Neural progenitor cell (in vitro differentiated cells): ENCODE data around the gene ARAP2. TPM values are rescaled to one million over a fixed set of nuclear protein-coding genes. Genes with fewer than 3 reads are reported as not detected.

ENCODE experiments used
- DNase-seq: peaks from one replicate; pipeline ENCODE4 v3.0.0-alpha.2; 2016; ENCODE audit warnings: low spot score
- H2AFZ ChIP-seq: fragments of 200-600 bp; sonication (generic); replicated peaks from 2 replicates; pipeline ENCODE4 v1.6.1; 2016; ENCODE audit warnings: antibody characterized with exemption
- H3F3A ChIP-seq: fragments of 200-600 bp; sonication (generic); 2 replicates; pipeline ENCODE4 v1.6.1; 2016; ENCODE audit warnings: antibody characterized with exemption, low read depth
- H3K27ac ChIP-seq: fragments of 200-600 bp; sonication (generic); 2 replicates; pipeline ENCODE4 v1.5.1; 2016; ENCODE audit warnings: mild to moderate bottlenecking
- H3K27me3 ChIP-seq: fragments of 200-600 bp; sonication (generic); 2 replicates; pipeline ENCODE4 v1.6.1; 2016; ENCODE audit warnings: mild to moderate bottlenecking, moderate library complexity
- H3K36me3 ChIP-seq: fragments of 200-600 bp; sonication (generic); 2 replicates; pipeline ENCODE4 v1.5.1; 2016
- H3K4me1 ChIP-seq: fragments of 200-600 bp; sonication (generic); 2 replicates; pipeline ENCODE4 v1.6.1; 2016; ENCODE audit warnings: mixed run types
- H3K4me2 ChIP-seq: fragments of 200-600 bp; sonication (generic); 2 replicates; pipeline ENCODE4 v1.6.1; 2016
- H3K4me3 ChIP-seq: fragments of 200-600 bp; sonication (generic); 2 replicates; pipeline ENCODE4 v1.5.1; 2016
- H3K79me2 ChIP-seq: fragments of 200-600 bp; sonication (generic); 2 replicates; pipeline ENCODE4 v1.6.1; 2016; ENCODE audit warnings: low read depth
- H3K9ac ChIP-seq: fragments of 200-600 bp; sonication (generic); 2 replicates; pipeline ENCODE4 v1.6.1; 2016
- H3K9me3 ChIP-seq: fragments of 200-600 bp; sonication (generic); 2 replicates; pipeline ENCODE4 v1.5.1; 2016; ENCODE audit warnings: low read depth
- H4K20me1 ChIP-seq: fragments of 200-600 bp; sonication (generic); 2 replicates; pipeline ENCODE4 v1.6.1; 2016; ENCODE audit warnings: low read depth
- H3K27ac Mint-ChIP-seq: 3 replicates; pipeline ENCODE4 v1.8.0; 2021; ENCODE audit warnings: mixed read lengths
- H3K27me3 Mint-ChIP-seq: 2 replicates; pipeline ENCODE4 v1.8.0; 2022; ENCODE audit warnings: low read depth, mild to moderate bottlenecking, inconsistent platforms, moderate library complexity, mixed read lengths; ENCODE audit not compliant: insufficient read depth
- H3K36me3 Mint-ChIP-seq: 3 replicates; pipeline ENCODE4 v1.8.0; 2021; ENCODE audit warnings: mixed read lengths
- H3K4me1 Mint-ChIP-seq: 3 replicates; pipeline ENCODE4 v1.8.0; 2021; ENCODE audit warnings: mixed read lengths
- H3K4me3 Mint-ChIP-seq: 3 replicates; pipeline ENCODE4 v1.8.0; 2021; ENCODE audit warnings: mild to moderate bottlenecking, moderate library complexity, mixed read lengths
- H3K9me3 Mint-ChIP-seq: 3 replicates; pipeline ENCODE4 v1.8.0; 2020; ENCODE audit warnings: mixed read lengths
- CTCF ChIP-seq: fragments of 200-600 bp; sonication (generic); IDR thresholded peaks from 2 replicates; pipeline ENCODE4 v1.5.1; 2017; ENCODE audit warnings: antibody characterized with exemption, mild to moderate bottlenecking
- EZH2 ChIP-seq: fragments of 200-600 bp; sonication (generic); IDR thresholded peaks from 2 replicates; pipeline ENCODE4 v1.6.1; 2017; ENCODE audit warnings: antibody characterized with exemption, mild to moderate bottlenecking, moderate library complexity
- EZH2phosphoT487 ChIP-seq: fragments of 200-600 bp; sonication (generic); IDR thresholded peaks from 2 replicates; pipeline ENCODE4 v1.6.1; 2017; ENCODE audit warnings: antibody characterized with exemption
- total RNA-seq: library from RNA; depleted of rRNA; stranded (reverse); fragments of >200 nt; gene quantifications from 2 replicates; pipeline ENCODE4 v1.2.3, GENCODE V29; 2015; ENCODE audit warnings: low replicate concordance

The ARAP2 gene
- total RNA-seq, 1 donor from 2014 or later: 1.6 TPM

- H3K27ac ChIP-seq: no peak overlapping the region
Observed at GRCh38 chr4:36224972-36225903, 19.1 kb downstream of the ARAP2 start.

GRCh38 chr4:36222702-36223101, 21.6 kb downstream of the ARAP2 start:
- Histone ChIP-seq H3F3A (no peaks in the 10 kb centered on the region), H2AFZ (no peak overlapping the region), H3K4me1 (no peaks in the 10 kb centered on the region), H3K27ac (no peak overlapping the region), H3K4me2 (no peak overlapping the region), H3K4me3 (no peak overlapping the region), H3K27me3 (no peaks in the 10 kb centered on the region), H3K36me3 (no peaks in the 10 kb centered on the region), H3K79me2 (no peaks in the 10 kb centered on the region), H4K20me1 (no peaks in the 10 kb centered on the region), H3K9ac (no peak overlapping the region), H3K9me3 (no peaks in the 10 kb centered on the region)
- H3K36me3 Mint-ChIP-seq: no peaks in the 10 kb centered on the region
- TF ChIP-seq EZH2: no peak
- TF ChIP-seq CTCF: no peak
- TF ChIP-seq EZH2phosphoT487: no peak
- no peak overlapping the region for H3K4me3 Mint-ChIP-seq
- H3K27ac Mint-ChIP-seq: no peak overlapping the region
- DNase-seq: no peak
- no peaks in the 10 kb centered on the region for H3K27me3 Mint-ChIP-seq
- no peaks in the 10 kb centered on the region for H3K9me3 Mint-ChIP-seq
- H3K4me1 Mint-ChIP-seq: peaks cover 6% of the 10 kb centered on the region

More at GRCh38 chr4:36224972-36225903, 19.1 kb downstream of the ARAP2 start:
- TF ChIP-seq EZH2phosphoT487 (no peak), CTCF (no peak), EZH2 (no peak)
- H3K36me3 Mint-ChIP-seq: no peaks in the 10 kb centered on the region
- H4K20me1 ChIP-seq: no peaks in the 10 kb centered on the region
- no peak overlapping the region for H3K27ac Mint-ChIP-seq
- no peaks in the 10 kb centered on the region for H3K79me2 ChIP-seq
- peaks cover 6% of the 10 kb centered on the region for H3K4me1 Mint-ChIP-seq
- H3K9ac ChIP-seq: no peak overlapping the region
- H2AFZ ChIP-seq: peak overlapping the region; percentile 13
- no peaks in the 10 kb centered on the region for H3K9me3 ChIP-seq
- no peak overlapping the region for H3K4me2 ChIP-seq
- no peaks in the 10 kb centered on the region for H3K36me3 ChIP-seq
- no peak overlapping the region for H3K4me3 ChIP-seq
- no peak for DNase-seq
- no peaks in the 10 kb centered on the region for H3F3A ChIP-seq
- no peaks in the 10 kb centered on the region for H3K27me3 Mint-ChIP-seq
- H3K27me3 ChIP-seq: no peaks in the 10 kb centered on the region
- H3K9me3 Mint-ChIP-seq: no peaks in the 10 kb centered on the region
- no peak overlapping the region for H3K4me3 Mint-ChIP-seq
- no peaks in the 10 kb centered on the region for H3K4me1 ChIP-seq

GRCh38 chr4:36220776-36221175, 23.5 kb downstream of the ARAP2 start:
- no peaks in the 10 kb centered on the region for H3K36me3 ChIP-seq
- no peaks in the 10 kb centered on the region for H3K4me1 ChIP-seq
- no peak overlapping the region for H3K27ac Mint-ChIP-seq
- H3F3A ChIP-seq: no peaks in the 10 kb centered on the region
- H3K36me3 Mint-ChIP-seq: no peaks in the 10 kb centered on the region
- no peak overlapping the region for H2AFZ ChIP-seq
- H3K27ac ChIP-seq: no peak overlapping the region
- H3K9me3 ChIP-seq: no peaks in the 10 kb centered on the region
- no peaks in the 10 kb centered on the region for H4K20me1 ChIP-seq
- no peaks in the 10 kb centered on the region for H3K79me2 ChIP-seq
- H3K4me2 ChIP-seq: no peak overlapping the region
- DNase-seq: no peak
- no peaks in the 10 kb centered on the region for H3K27me3 Mint-ChIP-seq
- H3K9me3 Mint-ChIP-seq: no peaks in the 10 kb centered on the region
- TF ChIP-seq EZH2 (no peak), EZH2phosphoT487 (no peak), CTCF (no peak)
- no peaks in the 10 kb centered on the region for H3K27me3 ChIP-seq
- H3K4me1 Mint-ChIP-seq: peaks cover 6% of the 10 kb centered on the region
- no peak overlapping the region for H3K9ac ChIP-seq
- H3K4me3 ChIP-seq: no peak overlapping the region
- no peak overlapping the region for H3K4me3 Mint-ChIP-seq
